Activated naive CD8-positive, alpha-beta T cell treated with anti-CD3 and anti-CD28 coated beads, Interleukin-2, amount 50 U/mL, for 24 hours (primary cell): Measurements from ENCODE around the gene C1orf116.

Source experiments
- ATAC-seq: fragments of 150-1000 bp; cut with Tn5 transposase; one replicate; pipeline ENCODE4 v1.10.0; 2021
- DNase-seq: peaks from one replicate; pipeline ENCODE4 v3.0.0; 2021
- H3K27ac Mint-ChIP-seq: one replicate; pipeline ENCODE4 v1.8.0; 2021; ENCODE audit warnings: mild to moderate bottlenecking, mixed read lengths
- H3K27me3 Mint-ChIP-seq: one replicate; pipeline ENCODE4 v1.8.0; 2021; ENCODE audit warnings: mixed read lengths
- H3K36me3 Mint-ChIP-seq: one replicate; pipeline ENCODE4 v1.8.0; 2021; ENCODE audit warnings: low read depth, mixed read lengths
- H3K4me1 Mint-ChIP-seq: one replicate; pipeline ENCODE4 v1.8.0; 2021; ENCODE audit warnings: mixed read lengths
- H3K4me3 Mint-ChIP-seq: one replicate; pipeline ENCODE4 v1.8.0; 2021; ENCODE audit warnings: mild to moderate bottlenecking, moderate library complexity, mixed read lengths
- H3K9me3 Mint-ChIP-seq: one replicate; pipeline ENCODE4 v1.8.0; 2021; ENCODE audit warnings: mixed read lengths

The C1orf116 gene

DNA sequence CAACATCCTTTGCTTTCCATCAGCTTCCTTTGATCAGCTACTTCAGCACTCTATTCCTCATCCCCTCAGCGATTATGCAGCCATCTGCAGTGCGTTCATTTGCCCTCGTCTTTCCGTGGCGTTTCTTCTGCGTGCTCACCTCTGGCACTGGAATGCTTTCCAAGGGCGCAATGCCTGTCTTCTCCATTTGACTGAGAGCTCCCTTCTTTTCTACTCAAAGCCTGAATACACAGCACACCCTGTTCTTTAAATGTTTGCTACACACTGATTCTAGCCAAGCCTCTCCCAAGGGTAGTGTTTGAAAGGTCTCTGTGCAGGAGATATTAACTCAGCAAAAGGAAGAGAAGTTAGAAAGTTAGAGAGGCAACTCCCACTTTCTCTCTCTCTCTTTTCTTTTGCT is 22.6 kb downstream of the C1orf116 start:
- no peak for ATAC-seq
- Mint-ChIP-seq H3K27me3 (peaks cover 16% of the 10 kb centered on the region), H3K27ac (no peak overlapping the region), H3K36me3 (no peaks in the 10 kb centered on the region), H3K4me1 (no peaks in the 10 kb centered on the region), H3K4me3 (no peak overlapping the region), H3K9me3 (no peaks in the 10 kb centered on the region)
- no peak for DNase-seq

DNA sequence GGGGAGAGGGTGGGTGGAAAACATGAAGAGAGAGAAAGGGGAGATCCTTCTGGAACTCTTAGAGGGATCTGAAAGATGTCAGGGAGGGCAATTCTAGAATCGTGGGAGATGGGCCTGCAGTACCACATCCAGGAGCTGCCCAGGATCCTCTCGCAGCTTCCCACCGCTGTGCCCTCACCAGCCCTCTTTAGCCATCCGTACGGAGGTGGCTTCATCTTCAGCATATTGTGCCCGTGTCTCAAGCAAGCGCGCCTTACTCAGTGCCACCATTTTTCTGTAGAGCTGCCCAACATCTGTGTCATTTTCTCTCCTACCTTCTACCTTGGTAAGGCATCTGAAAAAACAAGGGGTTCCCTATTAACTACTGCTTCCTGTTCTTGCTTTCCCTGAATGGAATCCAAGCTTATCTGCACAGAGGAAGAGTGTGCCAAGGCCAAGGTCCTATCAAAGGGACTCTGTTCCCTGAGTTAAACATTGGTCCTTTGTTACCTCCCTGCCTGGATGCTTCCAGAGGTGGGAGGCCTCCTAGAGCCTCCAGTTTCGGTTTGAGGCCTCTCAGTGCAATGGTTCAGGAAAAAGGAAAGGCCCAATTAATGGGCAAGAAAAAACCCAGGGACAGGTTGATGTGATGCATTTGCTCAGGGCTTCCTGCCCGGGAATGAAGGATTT is 23.2 kb downstream of the C1orf116 start:
- DNase-seq (no peak), ATAC-seq (no peak)
- Mint-ChIP-seq H3K4me3 (no peak overlapping the region), H3K36me3 (no peaks in the 10 kb centered on the region), H3K9me3 (no peaks in the 10 kb centered on the region), H3K4me1 (no peaks in the 10 kb centered on the region), H3K27me3 (peaks cover 13% of the 10 kb centered on the region), H3K27ac (no peak overlapping the region)

DNA sequence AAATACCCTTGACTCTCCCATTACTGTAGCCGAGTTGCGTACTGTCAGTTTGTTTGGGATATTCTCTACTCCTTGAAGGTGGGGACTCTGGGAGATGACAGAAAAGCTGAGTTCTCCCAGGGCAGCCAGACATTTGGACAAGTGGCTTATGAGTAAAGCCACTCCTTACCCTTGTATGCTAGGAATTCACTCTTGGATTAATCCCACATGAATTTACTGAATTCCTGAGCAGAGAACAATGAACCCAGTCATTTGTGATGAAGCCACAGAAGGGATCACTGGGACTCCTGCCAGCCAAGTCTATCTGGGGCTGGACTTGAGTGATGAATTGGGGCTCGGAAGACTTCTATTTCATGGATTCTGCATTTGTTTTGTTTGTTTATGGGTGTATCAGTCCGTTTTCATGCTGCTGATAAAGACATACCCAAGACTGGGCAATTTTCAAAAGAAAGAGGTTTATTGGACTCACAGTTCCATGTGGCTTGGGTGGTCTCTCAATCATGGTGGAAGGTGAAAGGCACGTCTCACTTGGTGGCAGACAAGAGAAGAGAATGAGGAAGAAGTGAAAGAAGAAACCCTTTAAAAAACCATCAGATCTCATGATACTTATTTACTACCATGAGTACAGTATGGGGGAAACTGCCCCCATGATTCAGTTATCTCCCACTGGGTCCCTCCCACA is 25.1 kb downstream of the C1orf116 start:
- Mint-ChIP-seq H3K4me1 (no peaks in the 10 kb centered on the region), H3K4me3 (no peak overlapping the region), H3K27ac (no peak overlapping the region), H3K9me3 (no peaks in the 10 kb centered on the region), H3K36me3 (no peaks in the 10 kb centered on the region), H3K27me3 (peaks cover 10% of the 10 kb centered on the region)
- ATAC-seq (no peak), DNase-seq (no peak)

DNA sequence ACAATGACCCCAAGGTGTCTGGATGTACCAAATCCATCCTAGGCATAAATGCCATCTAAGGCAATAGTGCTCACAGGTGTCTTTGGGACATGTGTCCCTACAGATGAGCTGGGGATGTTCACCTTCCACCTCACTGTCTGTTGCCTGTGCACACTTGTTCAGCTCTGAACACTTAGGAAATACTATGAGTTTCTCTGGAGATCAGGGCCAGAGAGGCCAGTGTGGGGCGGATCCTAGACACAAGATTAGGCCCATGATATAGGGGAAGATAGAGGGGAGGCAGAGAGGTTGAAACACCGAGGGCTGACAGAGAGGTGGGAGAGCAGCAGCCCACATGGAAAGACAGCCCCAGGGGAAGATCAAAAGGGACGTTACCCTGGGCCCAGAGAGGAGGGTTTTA is 25.6 kb downstream of the C1orf116 start:
- Mint-ChIP-seq H3K9me3 (no peaks in the 10 kb centered on the region), H3K36me3 (no peaks in the 10 kb centered on the region), H3K27ac (no peak overlapping the region), H3K4me1 (no peaks in the 10 kb centered on the region), H3K27me3 (peaks cover 10% of the 10 kb centered on the region), H3K4me3 (no peak overlapping the region)
- DNase-seq (no peak), ATAC-seq (no peak)

DNA sequence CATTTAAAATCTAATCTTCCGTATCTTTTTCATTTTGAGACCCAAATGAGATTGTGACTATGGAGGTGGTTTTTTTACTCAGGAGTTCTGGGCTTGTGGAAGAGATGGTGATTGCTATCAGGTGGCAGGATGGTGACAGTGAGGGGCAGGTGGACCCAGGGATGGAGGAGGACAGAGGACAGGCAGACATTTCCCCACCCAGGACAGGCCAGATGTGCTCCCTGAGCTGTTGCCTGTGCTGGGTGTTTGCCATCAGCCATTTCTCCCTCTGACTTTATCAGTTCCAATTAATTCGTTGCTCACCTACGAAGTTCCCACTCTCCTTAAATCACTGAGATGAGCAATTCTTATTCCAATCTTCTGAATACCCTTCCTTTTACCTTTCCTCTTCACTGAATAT is 26.5 kb downstream of the C1orf116 start:
- Mint-ChIP-seq H3K4me3 (no peak overlapping the region), H3K36me3 (no peaks in the 10 kb centered on the region), H3K9me3 (no peaks in the 10 kb centered on the region), H3K27me3 (peaks cover 8% of the 10 kb centered on the region), H3K4me1 (no peaks in the 10 kb centered on the region), H3K27ac (no peak overlapping the region)
- ATAC-seq (no peak), DNase-seq (no peak)

DNA sequence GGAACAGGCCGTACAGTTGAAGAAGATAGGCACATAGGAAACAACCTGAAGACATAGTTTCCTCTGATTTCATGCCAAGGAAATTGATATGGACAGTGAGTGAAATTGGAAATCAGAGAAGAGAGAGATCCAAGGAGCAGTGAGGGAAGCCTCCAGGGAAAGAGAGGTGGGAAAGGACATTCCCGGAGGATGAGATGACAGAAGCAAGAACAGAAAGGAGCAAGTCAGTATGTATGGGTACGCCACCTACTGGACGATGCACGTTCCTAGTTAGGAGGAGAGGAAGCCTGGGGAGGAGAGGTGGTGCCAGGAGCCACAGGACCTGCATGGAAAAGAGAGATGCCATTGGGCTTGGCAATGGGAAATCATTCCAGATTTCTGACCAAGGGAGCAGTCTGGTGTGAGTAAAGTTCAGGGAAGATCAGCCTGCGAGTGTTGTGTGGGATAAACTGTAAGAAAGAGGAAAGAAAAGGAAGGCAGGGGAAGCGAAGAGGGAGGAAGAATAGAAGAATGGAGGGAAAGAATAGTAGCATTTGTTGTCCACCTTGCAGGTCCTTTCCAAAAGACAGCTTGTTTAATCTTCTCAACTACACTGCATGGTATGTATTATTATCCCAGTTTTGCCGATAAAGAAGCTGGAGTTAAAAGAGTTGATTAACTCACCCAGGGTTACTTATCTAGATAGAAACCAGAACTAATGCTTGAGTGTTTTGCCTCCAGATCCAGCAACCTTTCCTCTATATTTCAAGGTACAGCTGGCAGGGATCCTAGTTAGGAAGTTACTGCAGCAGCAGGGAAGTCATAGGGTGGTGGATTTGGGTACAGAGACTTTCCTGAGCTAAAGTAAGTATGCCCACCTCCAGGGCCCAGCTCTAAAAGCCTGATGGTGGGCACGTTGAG is 27.4 kb downstream of the C1orf116 start:
- no peaks in the 10 kb centered on the region for H3K4me1 Mint-ChIP-seq
- ATAC-seq (peak; percentile 69), DNase-seq (peak; percentile 42)
- H3K27me3 Mint-ChIP-seq = peaks cover 6% of the 10 kb centered on the region
- H3K4me3 Mint-ChIP-seq = no peak overlapping the region
- H3K27ac Mint-ChIP-seq = no peak overlapping the region
- H3K9me3 Mint-ChIP-seq = no peaks in the 10 kb centered on the region
- H3K36me3 Mint-ChIP-seq = no peaks in the 10 kb centered on the region

DNA sequence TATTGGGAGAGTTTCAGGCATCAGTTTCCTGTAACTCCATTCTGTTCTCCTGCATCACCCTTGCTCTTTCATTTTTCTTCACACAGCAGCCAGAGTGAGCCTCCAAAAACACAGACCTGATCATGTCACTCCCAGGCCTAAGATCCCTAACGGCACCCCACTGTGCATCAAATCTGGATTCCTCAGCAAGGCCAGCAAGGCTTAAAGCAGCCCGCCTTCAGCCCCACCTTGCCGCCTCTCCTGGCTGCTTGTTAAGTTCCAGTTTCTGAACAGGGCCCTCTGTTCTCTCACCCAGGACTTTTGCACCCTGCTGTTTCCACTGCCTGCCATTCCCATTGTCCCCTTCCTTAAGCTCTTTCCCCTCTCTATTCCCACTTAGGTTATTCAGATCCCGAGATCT is 29.3 kb downstream of the C1orf116 start:
- H3K27ac Mint-ChIP-seq = no peak overlapping the region
- DNase-seq (no peak), ATAC-seq (no peak)
- H3K4me1 Mint-ChIP-seq = no peaks in the 10 kb centered on the region
- no peaks in the 10 kb centered on the region for H3K9me3 Mint-ChIP-seq
- no peaks in the 10 kb centered on the region for H3K36me3 Mint-ChIP-seq
- peaks cover 6% of the 10 kb centered on the region for H3K27me3 Mint-ChIP-seq
- H3K4me3 Mint-ChIP-seq = no peak overlapping the region

DNA sequence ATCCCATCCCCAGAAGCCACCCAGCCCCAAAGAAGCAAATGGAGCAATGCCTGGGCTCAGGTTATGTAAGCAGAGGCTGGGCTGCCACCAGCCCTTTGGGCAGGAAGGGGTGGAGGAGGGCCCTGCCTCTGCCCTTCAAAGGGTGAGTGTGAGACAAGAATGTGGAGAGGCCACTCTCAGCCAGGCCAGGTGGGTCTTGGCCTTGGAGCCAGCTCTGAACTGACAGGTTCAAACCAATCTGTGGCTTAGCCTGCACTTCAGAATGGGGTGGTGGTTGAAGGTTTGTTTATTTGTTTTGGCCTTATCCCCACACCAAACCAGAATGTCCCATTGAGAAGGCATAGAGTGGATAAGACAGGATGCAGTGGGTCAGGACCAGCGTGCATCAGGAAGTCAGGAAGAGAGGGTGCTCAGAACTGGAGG is 29.8 kb downstream of the C1orf116 start:
- H3K4me3 Mint-ChIP-seq = no peak overlapping the region
- no peaks in the 10 kb centered on the region for H3K36me3 Mint-ChIP-seq
- no peak for ATAC-seq
- no peak overlapping the region for H3K27ac Mint-ChIP-seq
- H3K27me3 Mint-ChIP-seq = peaks cover 6% of the 10 kb centered on the region
- no peak for DNase-seq
- no peaks in the 10 kb centered on the region for H3K9me3 Mint-ChIP-seq
- H3K4me1 Mint-ChIP-seq = no peaks in the 10 kb centered on the region

DNA sequence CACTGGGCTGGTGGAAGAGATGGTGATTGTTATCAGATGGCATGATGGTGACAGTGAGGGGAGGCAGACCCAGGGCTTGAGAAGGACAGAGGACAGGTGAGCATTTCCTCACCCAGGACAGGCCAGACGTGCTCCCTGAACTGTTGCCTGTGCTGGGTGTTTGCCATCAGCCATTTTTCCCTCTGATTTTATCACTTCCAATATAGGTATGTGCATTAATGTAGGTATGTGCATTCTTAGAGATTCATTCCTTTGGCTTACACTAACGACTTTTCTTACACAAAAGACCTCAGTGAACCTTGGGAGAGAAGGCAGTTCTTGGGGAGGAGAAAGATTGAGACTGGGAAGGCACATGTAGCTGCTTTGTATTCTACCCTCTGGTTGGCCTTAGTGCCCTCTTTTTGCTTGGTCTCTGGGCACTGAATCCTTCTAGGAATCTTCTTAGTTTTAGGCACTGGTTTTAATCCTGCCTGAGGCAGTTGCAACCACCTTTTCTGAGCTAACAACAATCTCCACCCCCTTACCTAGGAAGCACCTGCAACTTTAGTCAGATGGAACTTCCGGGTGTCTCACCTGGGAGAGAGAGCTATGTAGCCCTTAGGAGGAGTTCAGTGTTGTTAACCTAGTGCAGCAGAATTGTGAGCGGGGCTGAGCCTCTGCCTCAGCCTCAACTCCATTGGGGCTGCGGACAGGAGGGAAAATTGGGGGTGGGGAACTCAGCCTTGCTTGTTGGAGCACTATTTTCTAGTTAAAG is 30.9 kb downstream of the C1orf116 start:
- no peaks in the 10 kb centered on the region for H3K36me3 Mint-ChIP-seq
- H3K27me3 Mint-ChIP-seq = peaks cover 3% of the 10 kb centered on the region
- no peaks in the 10 kb centered on the region for H3K9me3 Mint-ChIP-seq
- ATAC-seq (no peak), DNase-seq (no peak)
- no peak overlapping the region for H3K27ac Mint-ChIP-seq
- H3K4me3 Mint-ChIP-seq = no peak overlapping the region
- H3K4me1 Mint-ChIP-seq = no peaks in the 10 kb centered on the region

DNA sequence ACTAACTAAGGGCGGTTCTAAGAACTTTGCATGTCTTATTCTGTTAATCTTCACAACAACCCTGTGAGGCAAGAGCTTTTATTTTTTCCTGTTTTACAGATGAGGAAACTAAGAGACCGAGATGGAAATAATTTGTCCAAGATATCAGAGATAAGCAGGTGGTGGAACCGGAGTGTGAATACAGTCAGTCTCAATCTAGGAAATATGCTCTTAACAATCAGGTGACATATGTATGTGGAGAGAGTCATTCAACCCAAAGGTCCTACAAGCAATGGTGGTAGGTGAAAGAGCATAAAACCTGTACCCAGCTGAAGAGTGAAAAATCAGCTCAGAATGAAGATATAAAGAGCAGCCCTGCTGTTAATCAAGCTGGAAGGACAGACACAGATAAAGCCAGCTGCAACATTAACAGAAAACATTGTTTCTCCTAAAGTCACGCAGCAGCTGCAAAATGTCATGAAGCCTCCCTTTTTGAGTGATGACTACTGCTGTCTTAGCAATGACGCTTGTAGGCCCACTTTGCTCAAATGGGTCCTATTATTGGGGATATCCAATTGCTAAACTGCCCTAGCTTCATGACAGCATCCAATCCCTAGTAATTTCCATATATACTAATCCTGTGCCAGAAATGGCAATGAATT is 31.8 kb downstream of the C1orf116 start:
- no peak for ATAC-seq
- peaks cover 3% of the 10 kb centered on the region for H3K27me3 Mint-ChIP-seq
- no peak overlapping the region for H3K4me3 Mint-ChIP-seq
- no peaks in the 10 kb centered on the region for H3K36me3 Mint-ChIP-seq
- H3K27ac Mint-ChIP-seq = no peak overlapping the region
- H3K4me1 Mint-ChIP-seq = no peaks in the 10 kb centered on the region
- no peaks in the 10 kb centered on the region for H3K9me3 Mint-ChIP-seq
- DNase-seq = no peak

DNA sequence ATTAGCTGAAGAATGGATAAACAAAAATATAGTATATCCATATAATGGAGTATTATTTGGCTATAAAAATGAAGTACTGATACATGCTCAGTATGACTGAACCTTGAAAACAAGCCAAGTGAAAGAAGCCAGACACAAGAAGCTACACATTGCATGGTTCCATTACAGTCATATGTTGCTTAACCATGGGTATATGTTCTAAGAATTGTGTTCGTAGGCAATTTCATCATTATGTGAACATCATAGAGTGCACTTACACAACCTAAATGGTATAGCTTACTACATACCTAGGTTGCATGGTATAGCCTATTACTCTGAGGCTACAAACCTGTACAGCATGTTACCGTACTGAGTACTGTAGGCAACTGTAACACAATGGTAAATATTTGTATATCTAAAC is 33.7 kb downstream of the C1orf116 start:
- DNase-seq (no peak), ATAC-seq (no peak)
- Mint-ChIP-seq H3K4me3 (no peak overlapping the region), H3K36me3 (no peaks in the 10 kb centered on the region), H3K4me1 (no peaks in the 10 kb centered on the region), H3K27me3 (peaks cover 2% of the 10 kb centered on the region), H3K27ac (no peak overlapping the region), H3K9me3 (no peaks in the 10 kb centered on the region)

DNA sequence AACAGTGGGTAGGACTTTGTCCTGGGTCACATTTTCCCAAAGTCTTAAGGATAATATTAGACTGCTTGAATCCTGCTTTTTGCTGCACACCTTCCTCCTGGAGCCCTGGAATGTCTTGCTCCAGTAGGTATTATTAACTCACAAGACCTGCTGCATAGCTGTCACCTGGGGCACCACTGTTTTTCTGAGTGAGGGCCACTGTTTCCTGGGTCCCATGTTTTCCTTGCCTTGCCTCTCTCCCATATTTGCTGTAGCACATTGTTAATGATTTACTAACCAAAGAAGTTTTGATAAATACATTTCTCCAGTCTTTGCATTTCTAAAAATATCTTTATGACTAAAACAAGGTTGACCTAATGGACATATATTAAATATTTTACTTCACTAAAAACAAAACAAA is 39.8 kb downstream of the C1orf116 start:
- Mint-ChIP-seq H3K9me3 (no peaks in the 10 kb centered on the region), H3K4me3 (no peak overlapping the region), H3K36me3 (no peaks in the 10 kb centered on the region), H3K27me3 (peaks cover 5% of the 10 kb centered on the region), H3K4me1 (no peaks in the 10 kb centered on the region), H3K27ac (no peak overlapping the region)
- DNase-seq (no peak), ATAC-seq (no peak)

DNA sequence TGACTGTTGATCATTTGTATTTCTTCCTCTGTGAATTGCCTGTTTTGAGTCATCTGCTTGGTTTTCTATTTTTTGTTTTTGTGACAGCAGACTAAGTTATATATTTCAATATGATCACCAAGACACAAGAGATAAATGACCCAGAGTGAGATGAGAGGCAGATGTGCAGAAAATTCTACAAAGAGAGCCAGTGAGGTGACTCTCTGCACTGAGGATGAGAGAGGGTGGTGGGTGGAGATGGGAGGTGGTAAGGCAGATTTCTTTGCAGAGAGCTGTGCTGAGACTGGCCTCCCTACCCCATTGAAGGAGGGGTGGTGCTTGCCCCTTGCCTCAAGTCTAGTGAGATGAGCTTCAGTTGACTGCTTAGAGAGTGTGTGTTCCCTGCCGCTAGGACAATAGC is 44.7 kb downstream of the C1orf116 start:
- Mint-ChIP-seq H3K4me1 (no peaks in the 10 kb centered on the region), H3K27me3 (peaks cover 3% of the 10 kb centered on the region), H3K9me3 (no peaks in the 10 kb centered on the region), H3K27ac (no peak overlapping the region), H3K36me3 (no peaks in the 10 kb centered on the region), H3K4me3 (no peak overlapping the region)
- ATAC-seq = no peak
- DNase-seq = no peak

DNA sequence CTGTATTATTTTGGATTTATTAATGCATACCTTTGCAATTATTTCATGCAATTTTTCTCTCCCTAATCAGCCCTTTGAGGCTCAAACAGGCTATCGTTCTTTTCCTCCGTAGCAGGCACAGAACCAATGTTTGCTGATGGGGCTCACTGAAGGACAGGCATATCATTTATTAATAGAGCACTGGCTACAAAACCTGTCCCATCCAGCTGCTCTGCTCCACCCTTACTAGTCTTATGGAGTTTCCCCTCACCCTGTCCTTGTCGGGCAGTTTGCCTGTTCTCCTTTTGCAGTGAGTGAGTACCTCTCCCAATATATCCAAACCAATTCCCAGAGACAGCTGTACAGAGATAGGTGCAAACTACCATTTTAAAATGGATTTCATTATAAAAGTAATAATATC is 45.7 kb downstream of the C1orf116 start:
- no peak overlapping the region for H3K4me3 Mint-ChIP-seq
- H3K27me3 Mint-ChIP-seq = peaks cover under 1% of the 10 kb centered on the region
- ATAC-seq (no peak), DNase-seq (no peak)
- no peaks in the 10 kb centered on the region for H3K9me3 Mint-ChIP-seq
- no peaks in the 10 kb centered on the region for H3K4me1 Mint-ChIP-seq
- no peak overlapping the region for H3K27ac Mint-ChIP-seq
- no peaks in the 10 kb centered on the region for H3K36me3 Mint-ChIP-seq
